ENCODE data around the gene COMMD1.
"Not testable (repeated sequence)": the region's sequence is repeated elsewhere in the genome, so short reads cannot be mapped to it uniquely, and the experiment has no call there.

COMMD1 gene

DNA sequence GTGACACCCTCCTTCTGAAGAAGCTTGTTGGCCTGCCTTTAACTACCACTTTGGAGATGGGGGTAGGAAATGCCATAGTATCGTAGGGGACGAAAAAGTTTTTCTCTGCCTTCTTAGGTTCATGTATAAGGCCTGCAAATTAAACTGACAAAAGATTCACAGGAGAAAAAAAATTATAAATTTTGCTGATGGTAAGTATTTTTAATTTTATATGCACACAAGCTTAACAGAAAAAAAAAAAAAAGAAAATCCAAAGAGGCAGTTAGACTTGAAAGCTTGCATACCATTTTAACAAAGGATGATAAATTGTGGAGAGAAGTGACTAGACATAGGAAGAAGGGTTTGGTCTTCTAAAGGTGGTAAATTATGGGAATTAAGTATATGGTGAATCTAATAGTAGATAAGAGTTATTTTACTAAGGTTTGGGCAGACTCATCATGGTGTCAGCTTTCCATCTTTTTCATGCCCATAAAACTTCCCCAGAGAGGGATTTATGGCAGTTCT lies 227.9 kb downstream of the COMMD1 start:
- TF ChIP-seq TAF1 (IDR thresholded peaks at IDR 0.05; ENCODE audit: borderline replicate concordance, low read depth, low read length) (no peak), POLR2A (IDR thresholded peaks at IDR 0.05; ENCODE audit: low read depth, low read length) (no peak), POLR2AphosphoS5 (IDR thresholded peaks at IDR 0.05; ENCODE audit: low read depth, low read length) (no peak)
- peak; percentile 27 for FAIRE-seq

DNA sequence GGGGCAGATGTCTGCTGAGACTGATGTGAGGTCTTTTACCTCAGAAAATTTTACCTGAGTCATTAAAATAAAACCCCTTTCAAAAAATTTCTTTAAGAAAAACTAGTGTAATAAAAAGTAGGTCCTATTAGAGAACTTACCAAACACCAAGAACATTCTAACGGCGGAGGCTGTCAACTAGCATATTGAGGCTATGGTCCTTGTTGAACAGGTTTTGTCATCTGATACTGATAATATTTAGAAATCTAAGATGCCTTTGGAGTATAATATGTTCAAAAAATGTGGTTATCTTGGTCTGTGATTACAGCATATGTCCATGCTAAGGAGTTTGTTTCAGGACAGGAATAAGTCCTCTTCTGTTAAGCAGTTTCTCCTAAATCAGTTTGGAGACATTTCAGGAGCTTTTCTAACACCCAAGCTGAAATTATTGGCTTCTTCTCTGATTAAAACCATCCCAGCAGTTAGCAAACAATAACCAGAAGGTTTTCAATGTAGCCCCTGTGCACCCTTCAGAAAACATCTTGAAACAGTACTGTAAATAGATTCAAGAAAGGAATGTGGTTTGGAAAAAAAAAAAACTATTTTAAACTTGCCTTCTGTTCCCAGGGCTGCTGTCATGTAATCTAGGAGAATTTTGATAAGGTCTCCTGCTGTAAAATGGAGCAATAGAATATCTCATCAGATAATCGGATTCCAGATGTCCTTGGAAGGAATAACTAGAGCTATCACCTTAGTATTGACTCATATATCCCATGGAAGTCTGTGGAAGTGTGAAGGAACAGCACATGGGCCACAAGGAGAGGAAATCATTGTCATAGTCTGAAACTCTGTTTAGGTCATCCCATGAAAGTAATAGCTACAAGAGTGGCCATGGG lies 231.7 kb downstream of the COMMD1 start:
- DNase-seq (ENCODE audit: insufficient read length): no peak
- TF ChIP-seq TAF1 (IDR thresholded peaks at IDR 0.05; ENCODE audit: borderline replicate concordance, low read depth, low read length) (no peak), POLR2A (IDR thresholded peaks at IDR 0.05; ENCODE audit: low read depth, low read length) (no peak), POLR2AphosphoS5 (IDR thresholded peaks at IDR 0.05; ENCODE audit: low read depth, low read length) (no peak)
- FAIRE-seq: no peak

More for the DNA sequence above, 227.9 kb downstream of the COMMD1 start:
- no peak for DNase-seq (ENCODE audit: insufficient read length)

DNA sequence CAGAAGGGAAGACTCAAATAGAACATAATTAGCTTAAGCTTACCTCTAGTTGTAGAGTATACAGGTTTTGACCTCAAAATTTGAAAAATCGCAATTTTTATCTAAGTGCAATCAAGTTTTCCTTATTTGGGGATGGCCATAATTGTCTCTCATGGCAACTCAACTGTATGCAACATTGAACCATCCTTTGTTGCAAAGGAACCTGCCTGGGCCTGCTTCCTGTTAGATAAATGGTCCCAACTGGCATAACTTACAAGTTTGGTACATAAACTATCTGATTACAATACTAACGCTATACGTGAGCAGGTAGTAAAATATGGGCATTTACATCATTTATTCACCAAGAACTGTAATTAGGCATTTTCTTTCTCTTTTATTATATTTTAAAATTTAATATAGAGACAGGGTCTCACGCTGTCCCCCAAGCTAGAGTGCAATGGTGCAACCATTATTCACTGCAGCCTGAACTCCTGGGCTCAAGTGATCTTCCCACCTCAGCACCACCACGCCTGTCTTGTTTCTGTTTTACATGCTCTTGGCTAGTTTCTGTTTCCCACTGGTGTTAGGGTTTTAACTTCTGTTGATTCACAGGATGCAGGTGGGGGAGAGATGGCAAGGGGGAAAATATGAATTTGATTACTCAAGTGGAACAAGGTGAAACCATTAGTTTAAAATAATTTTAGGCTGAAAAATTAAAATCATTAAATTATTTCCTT lies 235.1 kb downstream of the COMMD1 start:
- FAIRE-seq (peak; percentile 89), DNase-seq (ENCODE audit: insufficient read length) (peak; percentile 27)
- no peak for TF ChIP-seq POLR2AphosphoS5 (IDR thresholded peaks at IDR 0.05; ENCODE audit: low read depth, low read length)
- TF ChIP-seq TAF1 (IDR thresholded peaks at IDR 0.05; ENCODE audit: borderline replicate concordance, low read depth, low read length): no peak
- no peak for TF ChIP-seq POLR2A (IDR thresholded peaks at IDR 0.05; ENCODE audit: low read depth, low read length)

DNA sequence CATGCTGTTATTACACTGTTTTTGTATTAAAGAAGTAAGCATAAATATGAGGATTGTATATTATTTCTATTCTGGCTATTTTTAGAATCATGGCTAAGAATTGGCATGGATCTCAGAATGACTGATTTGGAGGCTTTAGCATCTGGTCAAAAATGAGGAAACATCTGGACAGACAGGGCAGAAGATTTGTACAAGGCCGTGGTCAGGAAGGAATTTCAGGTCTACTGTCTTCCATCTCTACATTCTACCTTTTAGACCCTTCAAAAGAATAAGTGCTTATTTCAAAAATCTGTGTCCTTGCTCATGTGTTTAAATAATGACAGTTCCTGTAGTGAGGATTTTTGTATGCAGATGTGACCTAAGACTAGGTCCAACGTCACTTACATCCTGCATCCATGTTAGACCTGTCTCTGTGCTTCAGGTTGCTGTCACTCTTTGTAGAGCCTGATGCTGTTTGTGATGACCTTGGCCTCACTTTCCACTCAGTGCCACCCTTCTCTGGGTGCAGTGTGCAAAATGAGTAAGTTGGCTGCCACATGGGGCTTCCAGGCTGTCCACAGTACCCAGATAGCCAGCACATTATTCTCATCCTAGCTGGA lies 235.8 kb downstream of the COMMD1 start:
- DNase-seq (ENCODE audit: insufficient read length) (no peak), FAIRE-seq (no peak)
- TF ChIP-seq POLR2AphosphoS5 (IDR thresholded peaks at IDR 0.05; ENCODE audit: low read depth, low read length) (no peak), TAF1 (IDR thresholded peaks at IDR 0.05; ENCODE audit: borderline replicate concordance, low read depth, low read length) (no peak), POLR2A (IDR thresholded peaks at IDR 0.05; ENCODE audit: low read depth, low read length) (no peak)

DNA sequence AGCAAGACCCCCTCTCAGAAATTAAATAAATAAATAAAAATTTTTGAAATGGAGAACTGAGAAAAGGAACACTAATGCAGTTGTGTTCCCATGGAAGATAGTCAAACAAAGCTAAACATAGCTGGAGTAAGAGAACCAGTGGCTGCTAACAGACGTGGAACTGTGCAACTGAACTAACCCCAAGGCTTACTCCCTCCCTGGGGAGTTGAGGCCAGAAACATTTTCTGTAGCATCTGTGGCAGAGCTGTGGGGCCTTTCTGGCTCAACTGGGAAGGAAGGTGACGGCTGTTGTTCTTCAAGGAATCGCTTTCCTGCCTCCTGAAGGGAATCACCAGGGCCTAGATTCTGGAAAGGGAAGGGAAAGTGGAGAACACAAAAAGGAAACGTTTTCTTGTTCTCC lies 236.6 kb downstream of the COMMD1 start:
- FAIRE-seq: peak; percentile 72

DNA sequence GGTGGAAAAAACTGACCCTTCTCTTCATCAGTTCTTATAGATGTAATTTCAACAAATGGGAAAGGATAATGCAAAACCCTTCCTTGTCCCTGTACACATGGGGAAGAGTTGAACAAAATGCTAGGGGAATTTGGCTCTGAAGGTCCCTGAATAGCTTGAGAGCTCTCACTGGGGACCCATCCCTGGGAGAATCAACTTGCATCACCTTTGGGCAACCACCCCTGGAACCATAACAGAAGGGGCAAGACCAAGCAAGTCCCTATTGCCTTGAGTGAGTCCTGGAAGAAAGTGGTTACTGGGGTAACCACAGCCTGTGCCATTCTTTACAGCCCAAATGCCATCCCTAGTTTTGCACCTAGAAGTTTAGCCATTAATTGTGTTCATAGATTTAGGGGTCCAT lies 238.2 kb downstream of the COMMD1 start:
- FAIRE-seq (no peak), DNase-seq (ENCODE audit: insufficient read length) (no peak)
- TF ChIP-seq TAF1 (IDR thresholded peaks at IDR 0.05; ENCODE audit: borderline replicate concordance, low read depth, low read length): no peak
- no peak for TF ChIP-seq POLR2A (IDR thresholded peaks at IDR 0.05; ENCODE audit: low read depth, low read length)
- no peak for TF ChIP-seq POLR2AphosphoS5 (IDR thresholded peaks at IDR 0.05; ENCODE audit: low read depth, low read length)

More for the DNA sequence above, 236.6 kb downstream of the COMMD1 start:
- TF ChIP-seq TAF1 (IDR thresholded peaks at IDR 0.05; ENCODE audit: borderline replicate concordance, low read depth, low read length): no peak
- no peak for TF ChIP-seq POLR2A (IDR thresholded peaks at IDR 0.05; ENCODE audit: low read depth, low read length)
- TF ChIP-seq POLR2AphosphoS5 (IDR thresholded peaks at IDR 0.05; ENCODE audit: low read depth, low read length): no peak
- DNase-seq (ENCODE audit: insufficient read length): no peak

DNA sequence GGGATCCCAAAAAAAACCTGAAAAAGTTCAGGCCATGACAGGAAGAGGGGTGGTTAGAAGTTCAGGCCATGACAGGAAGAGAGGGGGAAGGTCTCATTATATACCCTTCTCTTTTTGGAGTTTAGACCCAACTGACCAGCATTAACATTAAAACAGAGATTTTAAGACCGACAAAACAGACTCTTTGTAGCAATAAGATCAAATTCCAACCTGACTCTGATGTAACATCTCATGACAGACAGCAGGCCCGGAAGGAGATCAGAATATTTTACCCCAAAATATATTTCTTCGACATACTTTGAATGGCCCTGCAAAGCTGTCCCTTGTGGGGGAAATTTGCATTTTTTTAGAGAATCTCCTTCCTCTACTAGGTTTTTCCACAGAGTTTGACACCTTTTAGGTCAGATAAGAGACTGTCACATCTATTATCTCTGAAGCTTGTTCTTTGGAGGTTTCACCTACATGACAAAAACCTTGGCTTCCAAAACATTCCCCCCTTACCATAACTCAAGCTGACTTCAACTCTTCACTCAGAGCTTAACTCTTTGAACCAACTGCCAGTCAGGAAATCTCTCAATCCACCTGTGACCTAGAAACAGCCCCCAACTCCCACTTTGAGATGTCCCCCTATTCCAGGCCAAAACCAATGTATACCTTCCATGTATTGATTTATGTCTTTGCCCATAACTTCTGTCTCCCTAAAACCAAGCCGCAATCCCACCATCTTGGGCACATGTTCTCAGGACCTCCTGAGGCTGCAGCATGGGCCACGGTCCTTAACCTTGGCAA lies 239.4 kb downstream of the COMMD1 start:
- no peak for TF ChIP-seq POLR2A (IDR thresholded peaks at IDR 0.05; ENCODE audit: low read depth, low read length)
- no peak for TF ChIP-seq POLR2AphosphoS5 (IDR thresholded peaks at IDR 0.05; ENCODE audit: low read depth, low read length)
- no peak for TF ChIP-seq TAF1 (IDR thresholded peaks at IDR 0.05; ENCODE audit: borderline replicate concordance, low read depth, low read length)
- FAIRE-seq (no peak), DNase-seq (ENCODE audit: insufficient read length) (no peak)

DNA sequence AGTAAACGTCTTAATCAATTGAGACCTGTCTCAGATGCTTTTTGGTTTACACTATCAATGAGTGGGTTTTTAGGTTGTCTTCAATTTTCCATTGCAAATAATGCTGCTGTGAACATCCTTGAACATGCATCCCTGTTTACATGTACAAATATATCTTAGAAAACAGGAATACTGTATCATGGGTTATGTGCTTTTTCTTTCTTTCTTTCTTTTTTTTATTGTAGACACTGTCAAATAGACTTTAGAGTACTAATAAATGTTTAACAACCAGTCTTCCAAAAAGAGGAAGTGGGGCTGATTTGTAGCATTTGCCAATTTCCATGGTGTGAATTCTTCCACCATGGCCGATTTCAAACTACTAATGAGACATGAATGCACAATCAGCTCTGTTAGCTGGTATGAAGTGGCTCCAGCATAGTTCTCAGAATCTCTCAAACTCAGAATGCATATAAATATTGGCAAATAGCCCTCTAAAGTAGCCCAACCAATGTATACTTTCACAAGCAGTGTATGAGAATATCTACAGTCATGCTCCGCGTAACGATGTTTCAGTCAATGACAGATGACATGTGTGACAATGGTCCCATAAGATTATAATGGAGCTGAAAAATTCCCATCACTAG lies 240.1 kb downstream of the COMMD1 start:
- DNase-seq (ENCODE audit: insufficient read length) (no peak), FAIRE-seq (peak; percentile 40)
- TF ChIP-seq POLR2A (IDR thresholded peaks at IDR 0.05; ENCODE audit: low read depth, low read length) (no peak), TAF1 (IDR thresholded peaks at IDR 0.05; ENCODE audit: borderline replicate concordance, low read depth, low read length) (no peak), POLR2AphosphoS5 (IDR thresholded peaks at IDR 0.05; ENCODE audit: low read depth, low read length) (no peak)

DNA sequence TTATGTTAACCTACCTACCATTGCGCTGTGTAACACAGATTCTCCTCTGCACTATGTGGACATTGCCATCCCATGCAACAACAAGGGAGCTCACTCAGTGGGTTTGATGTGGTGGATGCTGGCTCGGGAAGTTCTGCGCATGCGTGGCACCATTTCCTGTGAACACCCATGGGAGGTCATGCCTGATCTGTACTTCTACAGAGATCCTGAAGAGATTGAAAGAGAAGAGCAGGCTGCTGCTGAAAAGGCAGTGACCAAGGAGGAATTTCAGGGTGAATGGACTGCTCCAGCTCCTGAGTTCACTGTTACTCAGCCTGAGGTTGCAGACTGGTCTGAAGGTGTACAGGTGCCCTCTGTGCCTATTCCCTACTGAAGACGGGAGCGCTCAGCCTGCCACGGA lies 241.3 kb downstream of the COMMD1 start:
- not testable (repeated sequence) for DNase-seq (ENCODE audit: insufficient read length); FAIRE-seq

DNA sequence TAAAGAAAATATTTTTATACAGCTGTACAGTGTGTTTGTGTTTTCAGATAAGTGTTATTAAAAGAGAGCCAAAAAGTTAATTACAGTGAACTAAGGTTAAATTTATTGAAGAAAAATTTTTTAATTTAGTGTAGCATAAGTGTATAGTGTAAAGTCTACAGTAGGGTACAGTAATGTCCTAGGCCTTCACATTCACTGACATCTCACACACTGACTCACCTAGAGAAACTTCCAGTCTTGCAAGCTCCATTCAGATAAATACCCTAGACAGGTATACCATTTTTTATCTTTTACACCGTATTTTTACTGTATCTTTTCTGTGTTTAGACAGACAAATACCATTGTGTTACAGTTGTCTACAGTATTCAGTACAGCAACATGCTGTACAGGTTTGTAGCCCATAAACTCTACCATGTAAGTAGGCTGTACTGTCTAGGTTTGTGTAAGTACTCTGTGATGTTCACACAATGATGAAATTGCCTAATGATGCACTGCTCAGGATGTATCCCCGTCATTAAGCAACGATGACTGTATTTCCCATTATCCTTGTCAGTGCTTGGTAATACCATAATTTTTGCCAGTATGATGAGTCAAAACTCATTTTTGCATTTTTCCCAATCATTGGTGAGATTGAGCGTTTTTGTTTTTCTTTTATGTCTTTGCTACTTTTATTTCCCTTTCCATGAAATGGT lies 242.3 kb downstream of the COMMD1 start:
- FAIRE-seq: no peak
- DNase-seq (ENCODE audit: insufficient read length): no peak

More for the DNA sequence above, 242.3 kb downstream of the COMMD1 start:
- TF ChIP-seq POLR2A (IDR thresholded peaks at IDR 0.05; ENCODE audit: low read depth, low read length): no peak
- no peak for TF ChIP-seq TAF1 (IDR thresholded peaks at IDR 0.05; ENCODE audit: borderline replicate concordance, low read depth, low read length)
- no peak for TF ChIP-seq POLR2AphosphoS5 (IDR thresholded peaks at IDR 0.05; ENCODE audit: low read depth, low read length)

Data from GM12892 (cell line).